Uterus (tissue), 2 donors: Measurements from ENCODE around the gene CCDC88A.

Experiments used
- CTCF ChIP-seq, 4 experiments: fragments of 200-600 bp in 2 of 4; fragments of 450-650 bp in 2 of 4; sonication (generic) in 2 of 4; IDR thresholded peaks; one replicate each; pipeline ENCODE4 v1.5.1; 2016 to 2019; ENCODE audit warnings: antibody characterized with exemption in 4 of 4, mild to moderate bottlenecking in 2 of 4, moderate library complexity in 1 of 4
- POLR2A ChIP-seq, 2 donors: fragments of 450-650 bp; IDR thresholded peaks; one replicate each; pipeline ENCODE4 v1.6.1; 2016; ENCODE audit warnings: antibody characterized with exemption in 2 of 2, mild to moderate bottlenecking in 1 of 2, moderate library complexity in 1 of 2

GRCh38 chr2:55420439-55420725, 726 bp upstream of the CCDC88A start:
- TF ChIP-seq POLR2A (IDR thresholded peaks at IDR 0.05) = no peak
- no peak for TF ChIP-seq CTCF (IDR thresholded peaks at IDR 0.05)
